GM20431 (cell line): ENCODE results near the gene DKC1.

Experiments
- in situ Hi-C: fragments of 300-500 bp; cut with MseI, MboI; formaldehyde crosslinking; loops from one replicate; pipeline ENCODE4 v1.15.0; 2020; ENCODE audit warnings: low sequenced_read_pairs; ENCODE audit not compliant: unreplicated experiment

DKC1 gene

DNA sequence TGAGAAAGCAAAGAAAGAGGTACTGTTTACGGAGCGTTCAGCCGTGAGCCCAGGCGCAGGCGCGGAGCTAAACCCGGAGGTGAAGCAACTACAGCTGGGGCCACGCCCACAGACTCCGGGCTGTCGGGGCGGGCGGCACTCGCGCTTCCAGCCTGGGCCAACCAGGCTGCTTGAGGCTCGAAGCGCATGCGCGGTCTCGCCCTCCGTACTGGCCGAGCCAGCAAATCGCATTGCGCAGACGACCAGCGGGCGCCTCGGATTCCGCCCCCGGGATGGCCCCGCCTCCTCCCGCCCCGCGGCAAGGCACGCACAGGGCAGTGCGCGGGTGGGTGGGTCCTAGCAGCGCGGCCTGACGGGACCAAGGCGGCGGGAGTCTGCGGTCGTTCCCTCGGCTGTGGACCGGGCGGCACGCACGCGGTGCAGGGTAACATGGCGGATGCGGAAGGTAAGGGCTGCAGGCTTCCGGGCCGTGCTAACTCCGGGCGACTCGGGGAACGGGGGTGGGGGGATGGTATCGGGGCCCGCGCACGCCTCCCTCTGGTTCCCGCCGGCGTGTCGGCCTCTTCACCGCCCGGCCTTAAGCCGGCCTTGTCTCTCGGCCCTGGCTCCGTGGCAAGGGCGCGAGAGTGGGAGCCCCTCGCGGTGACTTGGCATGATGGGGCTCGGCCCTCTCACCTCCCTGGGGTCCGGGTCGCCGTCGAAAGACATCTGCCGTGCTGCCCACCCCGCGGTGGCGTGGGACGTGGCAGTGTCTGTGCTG, at the start of gene DKC1:
Gene DKC1 (plus strand): TSS at position 328 of the 760 bp plus-strand sequence. CDS start 102 bp downstream, at position 430.
- in situ Hi-C loops = no loop called here

DNA sequence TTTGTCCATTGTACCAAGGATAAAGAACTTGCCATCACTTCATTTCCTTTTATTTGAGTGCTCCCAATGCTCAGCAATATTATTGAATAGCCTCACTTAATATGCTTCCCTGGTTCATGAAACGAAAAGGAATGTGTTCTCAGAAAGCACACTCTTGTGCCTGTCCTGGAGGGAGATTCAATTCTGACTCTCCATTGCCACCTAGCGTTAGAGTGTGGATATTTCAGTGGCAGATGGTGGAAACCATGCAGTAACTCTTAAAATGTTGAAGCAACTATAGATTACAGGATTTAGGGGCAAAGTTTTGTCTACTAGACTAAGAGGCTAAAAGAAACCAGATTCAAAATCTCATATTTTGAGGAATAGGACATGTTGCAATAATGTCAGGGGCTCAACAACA, 47.7 kb upstream of the DKC1 start:
- in situ Hi-C loops = no loop called here

DNA sequence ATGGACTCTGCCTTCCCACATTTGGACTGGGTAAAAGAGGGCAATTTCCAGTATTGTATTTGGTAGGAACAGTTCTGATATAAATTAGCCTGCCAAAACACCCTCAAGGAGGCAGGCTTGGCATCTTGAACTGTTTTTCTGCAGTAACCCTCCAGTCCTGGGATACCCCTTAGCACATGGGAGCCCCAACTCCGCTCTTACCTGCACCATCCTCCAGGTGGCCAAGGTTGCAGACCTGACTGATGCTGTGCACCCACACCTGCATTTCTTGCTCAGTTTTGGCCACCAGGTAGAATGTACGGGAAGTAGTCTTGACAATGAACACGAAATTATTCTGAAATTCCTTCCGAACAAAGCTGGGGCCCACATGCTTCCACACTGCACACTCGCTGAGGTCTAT, 46.8 kb upstream of the DKC1 start:
- in situ Hi-C loops = no loop called here

DNA sequence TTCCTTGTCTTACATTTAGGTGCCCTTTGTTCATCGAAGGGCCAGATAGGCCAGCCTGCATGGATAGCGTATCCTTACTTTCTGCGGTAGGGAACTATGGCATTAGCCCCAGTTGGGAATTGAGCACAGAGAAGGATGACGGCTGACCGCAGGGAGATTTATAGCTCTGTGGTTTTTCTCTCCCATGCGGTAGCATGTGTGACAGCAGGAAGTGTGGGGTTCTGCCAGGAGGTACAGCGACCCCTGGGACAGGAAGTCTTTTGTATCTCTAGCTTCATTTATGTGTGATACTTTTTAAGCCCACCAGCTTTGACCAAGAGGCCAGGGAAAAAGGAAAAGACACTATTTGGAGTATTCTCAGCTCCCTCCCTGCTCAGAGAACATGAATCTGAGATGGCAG, 44.8 kb upstream of the DKC1 start:
- in situ Hi-C loops = no loop called here

DNA sequence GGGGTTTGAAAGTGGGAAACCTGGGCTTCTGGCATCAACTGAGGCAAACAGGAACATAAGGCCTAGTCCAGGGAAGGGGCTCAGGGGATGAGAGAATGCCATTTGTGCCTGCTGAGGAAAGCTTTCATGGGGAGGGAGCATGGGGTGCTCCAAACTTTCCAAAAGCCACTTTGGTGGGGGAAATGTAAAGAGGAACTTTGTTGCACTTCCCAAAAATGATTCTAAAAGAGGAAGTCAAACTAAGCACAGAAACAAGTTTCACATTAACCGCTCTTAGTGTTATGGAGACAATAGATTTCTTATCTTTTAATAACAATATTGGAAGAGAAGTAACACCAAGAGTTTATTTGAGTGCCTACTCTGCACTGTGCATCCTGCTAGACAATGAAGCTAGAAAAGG, 44.0 kb upstream of the DKC1 start:
- in situ Hi-C loops = no loop called here

DNA sequence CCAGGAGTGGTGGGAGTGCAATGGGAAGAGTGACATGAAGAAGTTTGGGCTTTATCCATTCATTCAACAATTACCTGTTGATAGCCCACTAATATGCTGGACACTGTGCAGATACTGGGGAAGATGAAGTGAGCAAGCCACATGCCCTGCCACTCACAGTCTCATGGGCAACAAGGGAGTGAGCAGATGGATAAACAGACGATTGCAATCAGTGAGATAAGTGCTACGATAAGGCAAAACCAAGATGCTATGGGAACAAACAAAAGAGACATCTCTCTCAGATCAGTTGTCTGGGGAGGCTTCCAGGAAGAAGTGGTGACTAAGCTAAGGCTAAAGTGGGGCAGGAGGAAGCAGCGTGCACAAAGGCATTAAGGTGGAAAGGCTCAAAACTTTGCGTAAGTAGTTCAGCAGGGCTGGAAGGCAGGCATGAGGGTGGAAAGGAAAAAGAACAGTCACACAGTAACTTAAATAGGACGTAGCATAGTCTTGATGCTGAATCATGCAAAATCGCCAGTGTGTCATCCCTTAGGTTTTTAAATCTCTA, 43.5 kb upstream of the DKC1 start:
- in situ Hi-C loops = no loop called here

DNA sequence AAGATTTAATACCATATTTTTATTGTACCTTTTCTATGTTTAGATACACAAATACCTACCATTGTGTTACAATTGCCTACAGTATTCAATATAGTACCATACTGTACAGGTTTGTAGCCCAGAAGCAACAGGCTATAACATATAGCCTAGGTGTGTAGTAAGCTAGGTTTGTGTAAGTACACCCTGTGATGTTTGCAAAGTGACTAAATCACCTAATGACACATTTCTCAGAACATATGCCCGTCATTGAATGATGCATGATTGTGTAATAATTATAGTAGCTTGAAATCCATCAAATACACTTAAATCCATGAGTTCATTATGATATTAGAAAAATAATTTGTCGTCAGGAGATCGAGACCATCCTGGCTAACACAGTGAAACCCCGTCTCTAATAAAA, 42.6 kb upstream of the DKC1 start:
- in situ Hi-C loops = no loop called here

DNA sequence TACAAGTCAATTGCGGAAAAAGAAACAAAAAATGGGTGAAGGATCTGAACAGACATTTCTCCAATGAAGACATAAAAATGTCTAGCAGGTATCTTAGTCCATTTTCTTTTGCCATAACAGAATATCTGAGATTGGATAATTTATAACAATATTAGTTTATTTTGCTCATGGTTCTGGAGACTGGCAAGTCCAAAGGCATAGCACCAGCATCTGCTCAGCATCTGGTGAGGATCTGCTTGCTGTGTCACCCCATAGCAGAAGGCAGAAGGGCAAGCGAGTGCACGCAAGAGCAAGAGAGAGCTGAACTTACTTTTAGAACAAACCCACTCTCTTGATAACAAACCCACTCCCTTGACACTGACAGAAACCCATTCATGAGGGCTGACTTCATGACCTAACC, 41.5 kb upstream of the DKC1 start:
- in situ Hi-C loops = no loop called here

DNA sequence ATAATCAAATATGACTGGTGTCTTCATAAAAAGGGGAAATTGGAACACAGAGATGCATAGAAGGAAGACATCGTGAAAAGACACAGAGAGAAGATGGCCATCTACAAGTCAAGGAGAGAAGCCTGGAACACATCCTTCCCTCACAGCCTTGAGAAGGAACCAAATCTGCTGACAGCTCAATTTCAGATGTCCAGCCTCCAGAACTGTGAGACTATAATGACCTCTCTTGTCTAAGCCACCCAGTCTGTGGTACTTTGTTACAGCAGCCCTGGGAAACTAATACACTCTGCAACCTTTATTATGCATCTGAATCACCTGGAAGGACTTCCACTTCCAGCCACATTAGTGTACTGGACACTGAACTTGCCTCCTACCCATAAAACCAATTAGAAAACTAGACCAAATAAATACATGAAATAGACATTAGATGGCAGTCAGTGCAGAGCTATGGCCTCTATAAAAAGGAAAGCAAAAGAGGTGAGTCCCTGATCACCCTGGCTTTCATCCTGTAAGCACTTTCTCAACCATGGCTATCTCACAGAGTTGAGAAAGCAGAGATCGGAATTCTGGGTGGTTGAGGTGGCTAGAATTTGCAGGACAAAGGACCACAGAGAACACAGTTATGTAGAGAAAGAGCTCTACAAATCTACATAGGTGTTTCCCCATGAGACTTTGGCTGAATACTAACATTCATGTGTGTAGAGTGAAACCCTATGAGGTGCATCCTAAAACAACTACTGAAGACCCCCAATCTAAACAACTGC, 37.5 kb upstream of the DKC1 start:
- in situ Hi-C loops = no loop called here

DNA sequence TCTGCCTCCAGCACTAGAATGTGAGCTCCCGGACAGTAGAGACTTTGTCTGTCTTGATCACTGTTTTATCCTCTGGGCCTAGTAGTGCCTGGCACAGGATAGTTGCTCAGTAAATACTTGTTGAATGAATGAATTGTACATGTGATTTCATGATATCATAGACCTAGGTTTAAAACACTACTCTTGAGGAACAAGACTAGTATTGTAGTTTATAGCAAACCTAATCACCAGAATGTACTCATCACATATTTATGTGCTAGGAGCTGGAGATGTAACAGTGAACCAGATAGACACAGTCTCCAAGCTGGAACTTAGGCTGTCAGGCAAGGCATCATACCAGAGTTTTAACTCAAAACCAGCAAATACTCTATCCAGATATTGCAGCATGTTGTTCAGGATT, 35.2 kb upstream of the DKC1 start:
- in situ Hi-C loops = no loop called here

DNA sequence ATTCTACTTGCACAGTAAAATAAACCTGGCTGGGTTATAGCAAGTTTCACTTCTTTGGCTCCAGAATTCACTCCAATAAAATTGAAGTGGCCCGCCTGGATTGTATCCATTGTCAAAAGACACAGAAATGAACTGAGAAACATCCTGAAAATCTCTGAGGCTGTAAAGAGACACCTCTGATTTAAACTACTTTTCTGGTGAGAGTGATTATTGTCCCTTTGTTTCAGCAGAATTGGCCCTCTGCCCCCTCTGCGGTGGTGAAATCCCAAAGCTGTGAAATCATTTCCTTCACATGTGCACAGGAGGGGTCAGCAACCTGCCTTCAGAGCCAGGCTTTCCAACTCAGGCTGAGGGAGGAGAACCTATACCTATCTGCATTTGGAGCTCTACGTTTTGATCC, 34.8 kb upstream of the DKC1 start:
- in situ Hi-C loops = no loop called here

DNA sequence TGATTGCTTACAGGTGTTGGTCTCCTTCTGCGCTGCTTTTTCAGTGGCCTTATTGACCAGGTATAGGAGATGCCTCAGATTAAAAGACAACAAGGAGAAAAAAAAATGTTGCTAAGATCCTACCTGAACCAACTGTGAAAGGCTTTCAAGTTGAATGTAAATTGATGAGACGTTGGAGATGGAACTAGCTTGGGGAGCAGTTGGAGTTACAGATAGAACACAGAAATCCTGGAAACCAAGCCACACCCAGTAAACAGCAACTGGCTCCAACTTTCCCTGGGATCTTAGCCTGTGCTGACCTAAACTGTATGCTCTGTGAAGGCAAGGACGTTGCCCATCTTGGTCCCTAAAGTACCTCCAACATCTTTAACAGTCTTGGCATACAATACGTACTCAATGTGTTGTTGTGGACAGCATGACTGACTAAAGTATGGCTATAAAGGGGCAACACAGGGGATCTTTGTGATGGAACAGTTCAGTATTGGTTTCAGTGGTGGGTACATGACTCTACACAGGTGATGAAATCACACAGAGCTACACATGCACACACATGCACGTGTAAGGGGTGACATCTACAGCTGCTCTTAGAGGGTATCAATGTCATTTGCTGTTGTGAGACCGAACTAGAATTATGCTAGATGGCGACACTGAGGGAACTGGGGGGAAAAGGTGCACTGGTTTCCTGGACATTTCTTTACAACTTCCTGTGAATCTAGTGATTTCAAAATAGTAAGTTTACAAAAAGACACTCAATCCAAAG, 34.1 kb upstream of the DKC1 start:
- in situ Hi-C loops = no loop called here

DNA sequence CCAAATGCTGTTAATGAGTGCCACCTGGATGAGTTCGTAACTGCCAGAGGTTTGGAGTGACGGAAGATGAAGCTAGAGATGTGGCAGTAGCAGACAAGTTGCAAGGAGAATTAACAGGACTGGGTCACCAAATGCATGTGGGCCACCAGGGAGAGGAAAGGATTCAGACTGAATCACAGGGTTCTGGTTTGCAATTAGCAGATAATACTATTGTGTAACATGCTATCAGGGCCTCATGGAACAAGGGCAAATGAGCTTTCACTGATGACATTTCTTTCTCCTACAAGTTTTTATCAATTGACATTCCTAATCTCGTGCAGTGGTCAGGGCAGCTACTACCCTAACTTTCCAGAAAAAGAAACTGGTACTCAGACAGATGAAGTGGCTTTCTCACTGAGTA, 33.2 kb upstream of the DKC1 start:
- in situ Hi-C loops = no loop called here

DNA sequence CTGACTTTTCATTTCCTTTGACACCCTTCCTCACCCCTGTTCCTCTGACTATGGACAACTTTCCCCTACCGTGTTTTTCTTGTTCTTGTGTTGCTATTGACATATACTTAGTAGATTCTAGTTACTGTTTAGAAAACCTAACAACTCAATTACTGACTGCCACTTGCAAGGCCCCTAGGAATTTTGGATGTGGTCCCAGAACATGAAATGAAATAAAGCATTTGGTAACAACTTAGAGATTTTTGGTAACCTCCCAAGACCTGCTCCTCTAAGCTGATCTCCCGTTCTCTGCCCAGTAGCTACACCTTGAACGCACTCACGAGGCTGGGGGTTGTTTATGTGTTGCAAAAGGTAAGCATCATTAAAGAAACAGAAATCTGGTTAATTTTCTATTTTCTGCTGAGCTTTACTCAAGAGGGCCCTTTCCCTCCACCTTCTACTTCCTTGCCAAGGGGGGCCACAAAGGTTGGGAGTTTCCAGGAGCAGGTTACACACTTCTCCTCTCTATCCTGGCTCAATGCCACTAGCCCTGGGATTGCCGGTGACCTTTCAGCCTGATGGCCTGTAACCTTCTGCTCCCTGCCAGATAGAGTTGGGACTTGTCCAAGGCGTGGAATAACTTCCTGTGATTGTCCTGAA, 32.3 kb upstream of the DKC1 start:
- in situ Hi-C loops = no loop called here

DNA sequence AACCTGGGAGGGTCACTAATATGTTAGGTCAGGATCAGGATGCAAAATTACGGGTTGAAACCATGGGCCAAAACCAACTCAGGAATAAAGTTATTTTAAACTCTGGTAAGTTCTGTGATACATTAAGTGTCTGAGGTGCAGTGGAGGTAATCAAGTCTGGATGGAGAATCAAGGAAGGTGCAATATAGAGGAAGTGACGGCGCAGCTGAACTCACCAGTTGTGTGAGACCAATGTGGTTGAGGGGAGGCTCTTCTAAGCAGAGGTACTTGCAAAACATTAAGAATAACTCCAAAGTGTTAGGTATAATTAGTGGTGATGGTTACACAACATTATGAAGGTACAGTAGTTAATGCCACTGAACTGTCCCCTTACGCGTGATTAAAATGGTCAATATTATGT, 31.5 kb upstream of the DKC1 start:
- in situ Hi-C loops = no loop called here

DNA sequence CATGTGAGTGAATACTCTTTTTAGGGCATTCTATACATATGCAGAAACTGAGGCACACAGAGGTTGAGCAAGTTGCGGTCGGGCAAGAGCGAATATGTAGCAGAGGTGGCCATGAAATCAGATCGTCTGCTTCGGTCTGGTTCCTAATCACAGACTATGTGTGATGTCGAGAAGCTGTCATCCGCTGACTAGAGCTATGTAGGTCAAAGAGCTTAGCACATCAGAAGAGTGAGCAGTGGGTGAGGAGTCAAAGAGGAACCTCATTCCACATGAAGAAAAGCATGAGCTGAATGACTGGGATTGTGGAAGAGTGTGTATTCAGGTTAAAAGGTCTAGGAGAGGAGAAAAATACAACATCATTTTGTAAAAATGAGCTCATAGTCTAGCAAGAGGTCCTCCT, 30.8 kb upstream of the DKC1 start:
- in situ Hi-C loops = no loop called here

DNA sequence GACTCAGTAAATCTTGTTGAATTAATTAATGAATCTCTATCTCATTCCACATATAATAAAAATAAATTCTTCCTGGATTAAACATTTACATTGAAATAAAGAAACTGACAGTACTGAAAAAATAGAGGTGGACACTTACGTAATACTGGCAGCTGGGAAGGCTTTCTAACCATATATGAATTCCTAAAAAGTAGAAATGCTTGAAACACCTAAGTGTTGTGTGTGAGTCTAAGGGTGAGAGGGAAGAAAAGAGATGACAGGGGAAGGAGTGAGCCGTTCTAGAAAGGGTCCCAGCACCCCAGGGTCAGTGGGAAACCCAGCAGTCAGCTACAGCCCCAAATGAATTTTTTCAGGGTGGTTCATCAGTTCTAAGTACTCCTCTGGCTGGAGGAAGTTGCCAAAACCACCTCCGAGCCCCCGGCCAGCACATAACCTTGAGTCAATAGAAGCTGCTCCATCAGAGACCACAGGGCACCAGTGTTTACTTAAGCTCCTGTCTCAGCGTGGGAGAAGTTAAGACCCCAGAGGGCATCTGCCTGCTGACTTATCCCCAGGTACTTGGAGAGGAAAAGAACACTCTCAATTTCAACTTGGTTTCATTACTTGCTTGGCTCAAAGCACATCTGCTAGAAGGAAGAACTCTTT, 30.1 kb upstream of the DKC1 start:
- in situ Hi-C loops = no loop called here

DNA sequence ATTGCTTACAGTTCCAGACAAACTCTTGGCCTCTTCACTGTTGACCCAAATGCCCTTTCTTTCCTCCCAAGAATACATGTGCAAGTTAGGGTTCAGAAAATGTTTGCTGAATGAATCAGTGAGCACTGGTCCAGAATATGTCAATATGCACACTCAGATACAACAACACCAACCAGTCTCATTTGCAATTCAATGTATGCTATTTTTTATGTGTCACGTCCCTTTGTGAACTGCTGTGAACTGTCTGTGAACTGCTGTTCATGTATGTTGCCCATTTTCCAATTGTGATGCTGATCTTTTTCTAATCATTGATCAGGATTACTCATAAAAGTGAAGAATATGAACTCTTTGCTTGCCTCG, 29.6 kb upstream of the DKC1 start:
- in situ Hi-C loops = no loop called here

DNA sequence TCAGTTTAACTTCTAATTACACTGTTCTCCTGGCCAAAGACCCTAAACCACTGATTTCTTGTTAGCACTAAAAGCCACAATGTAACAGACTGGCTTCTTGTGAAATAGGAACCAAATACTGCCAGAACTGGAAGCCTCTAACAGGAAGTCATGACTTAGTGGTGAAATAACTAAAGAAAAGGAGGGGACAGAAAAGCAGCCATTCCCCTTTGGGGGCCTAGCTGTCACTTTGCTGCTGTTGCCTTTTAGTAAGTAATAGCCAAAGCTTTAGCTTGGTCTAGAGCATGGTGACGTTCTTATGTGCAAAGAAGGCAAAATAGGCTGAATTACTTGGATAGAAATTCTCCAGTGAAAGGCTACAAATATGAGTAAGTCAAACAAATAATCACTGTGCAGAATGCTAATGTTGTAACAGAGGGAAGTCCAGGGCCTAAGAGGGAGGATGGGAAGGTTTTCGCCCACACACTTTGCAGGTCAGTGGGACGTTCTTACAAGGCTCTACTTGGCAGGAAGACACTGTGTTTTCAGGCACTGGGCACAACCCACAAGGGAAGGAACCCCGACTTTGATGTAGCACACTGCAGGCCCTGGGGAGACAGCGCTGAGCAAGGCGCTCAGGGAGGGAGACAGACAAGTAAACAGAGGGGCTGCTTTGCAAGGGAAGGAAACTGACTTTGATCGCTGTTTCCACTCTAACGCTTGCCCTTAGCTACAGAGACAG, 28.4 kb upstream of the DKC1 start:
- in situ Hi-C loops = no loop called here
